Thyroid gland (tissue), 4 donors: ENCODE measurements around the gene PARVB. TPM values are rescaled to one million over a fixed set of nuclear protein-coding genes. Genes with fewer than 3 reads are reported as not detected.

Source experiments
- DNase-seq, 2 donors: peaks; one replicate each; pipeline ENCODE4 v3.0.0-alpha.2; 2019
- H3K27ac ChIP-seq, 3 donors: fragments of 200-600 bp; sonication (generic); 1 replicate in 2 of 3; 2 replicates in 1 of 3; pipeline ENCODE4 v1.5.1; 2016 to 2019; ENCODE audit warnings: mild to moderate bottlenecking in 1 of 3, moderate library complexity in 1 of 3
- H3K27me3 ChIP-seq: fragments of 200-600 bp; sonication (generic); one replicate; pipeline ENCODE4 v1.5.1; 2019
- H3K36me3 ChIP-seq, 2 donors: fragments of 200-600 bp; sonication (generic); one replicate each; pipeline ENCODE4 v1.5.1; 2016 to 2019
- H3K4me1 ChIP-seq, 2 donors: fragments of 200-600 bp; sonication (generic); one replicate each; pipeline ENCODE4 v1.5.1; 2017 to 2019
- H3K4me3 ChIP-seq, 3 donors: fragments of 200-600 bp; sonication (generic); replicated peaks in 1 of 3; 1 replicate in 2 of 3; 2 replicates in 1 of 3; pipeline ENCODE4 v1.5.1; 2016; ENCODE audit warnings: mild to moderate bottlenecking in 1 of 3
- H3K9me3 ChIP-seq: fragments of 200-600 bp; sonication (generic); one replicate; pipeline ENCODE4 v1.5.1; 2017
- POLR2A ChIP-seq, 2 donors: fragments of 450-650 bp; IDR thresholded peaks; one replicate each; pipeline ENCODE4 v1.6.1; 2017; ENCODE audit warnings: antibody characterized with exemption in 2 of 2, mild to moderate bottlenecking in 2 of 2, moderate library complexity in 1 of 2
- WGBS, 2 donors: methylation state at CpG; one replicate each; pipeline ENCODE4 v1.1.5; 2017; 5-methylcytosine and 5-hydroxymethylcytosine counted together
- intact Hi-C: fragments of 100-400 bp; cut with DNase I; formaldehyde crosslinking; loops from one replicate; pipeline ENCODE4 v1.15.1; 2023
- total RNA-seq, 4 donors: library from RNA; depleted of rRNA; stranded (reverse); fragments of >200 nt; gene quantifications; one replicate each; pipeline ENCODE4 v1.2.3, GENCODE V29; 2016
- TF ChIP-seq, protein P1 (sequence below), 6 experiments: fragments of 200-600 bp in 3 of 6; fragments of 450-650 bp in 3 of 6; sonication (generic) in 3 of 6; IDR thresholded peaks; one replicate each; pipeline ENCODE4 v1.5.1; 2016 to 2019; ENCODE audit warnings: antibody characterized with exemption in 6 of 6, mild to moderate bottlenecking in 2 of 6, inconsistent platforms in 1 of 6, moderate library complexity in 1 of 6

The PARVB gene
- total RNA-seq, 4 donors from 2014 or later, result 6.7 to 34.9 (median 11.0) TPM

DNA sequence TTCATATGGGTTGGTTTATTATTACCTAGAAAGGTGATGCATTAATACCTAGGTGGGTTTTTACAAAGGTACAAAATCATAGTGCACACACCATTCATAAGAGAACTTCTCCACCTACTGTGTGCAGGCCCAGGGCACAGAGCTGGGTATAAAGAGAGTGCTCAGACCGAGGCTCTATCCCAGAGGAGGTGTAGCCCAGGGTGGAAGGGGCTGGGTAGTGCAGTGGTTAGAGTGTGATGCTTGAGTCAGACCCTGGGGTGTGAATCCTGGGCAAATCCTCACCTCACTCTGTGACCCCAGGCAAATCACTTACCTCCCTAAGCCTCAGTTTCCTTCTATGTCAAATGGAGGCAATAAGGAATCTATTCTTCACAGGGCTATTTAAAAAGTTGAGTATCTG lies 188.8 kb downstream of the PARVB start:
- Histone ChIP-seq H3K27ac (no peak overlapping the region), H3K9me3 (no peaks in the 10 kb centered on the region), H3K4me1 (peaks cover 0 to 4% of the 10 kb centered on the region in 2 donors), H3K36me3 (no peaks in the 10 kb centered on the region), H3K4me3 (no peak overlapping the region), H3K27me3 (no peaks in the 10 kb centered on the region)
- TF ChIP-seq POLR2A (IDR thresholded peaks at IDR 0.05), result no peak
- TF ChIP-seq, protein P1, sequence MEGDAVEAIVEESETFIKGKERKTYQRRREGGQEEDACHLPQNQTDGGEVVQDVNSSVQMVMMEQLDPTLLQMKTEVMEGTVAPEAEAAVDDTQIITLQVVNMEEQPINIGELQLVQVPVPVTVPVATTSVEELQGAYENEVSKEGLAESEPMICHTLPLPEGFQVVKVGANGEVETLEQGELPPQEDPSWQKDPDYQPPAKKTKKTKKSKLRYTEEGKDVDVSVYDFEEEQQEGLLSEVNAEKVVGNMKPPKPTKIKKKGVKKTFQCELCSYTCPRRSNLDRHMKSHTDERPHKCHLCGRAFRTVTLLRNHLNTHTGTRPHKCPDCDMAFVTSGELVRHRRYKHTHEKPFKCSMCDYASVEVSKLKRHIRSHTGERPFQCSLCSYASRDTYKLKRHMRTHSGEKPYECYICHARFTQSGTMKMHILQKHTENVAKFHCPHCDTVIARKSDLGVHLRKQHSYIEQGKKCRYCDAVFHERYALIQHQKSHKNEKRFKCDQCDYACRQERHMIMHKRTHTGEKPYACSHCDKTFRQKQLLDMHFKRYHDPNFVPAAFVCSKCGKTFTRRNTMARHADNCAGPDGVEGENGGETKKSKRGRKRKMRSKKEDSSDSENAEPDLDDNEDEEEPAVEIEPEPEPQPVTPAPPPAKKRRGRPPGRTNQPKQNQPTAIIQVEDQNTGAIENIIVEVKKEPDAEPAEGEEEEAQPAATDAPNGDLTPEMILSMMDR (IDR thresholded peaks at IDR 0.05), result no peak
- WGBS, 2 donors, result 82 to 89% methylated on average over 1 of the region's 1 CpG
- intact Hi-C loops, result no loop called here
- DNase-seq, result no peak

DNA sequence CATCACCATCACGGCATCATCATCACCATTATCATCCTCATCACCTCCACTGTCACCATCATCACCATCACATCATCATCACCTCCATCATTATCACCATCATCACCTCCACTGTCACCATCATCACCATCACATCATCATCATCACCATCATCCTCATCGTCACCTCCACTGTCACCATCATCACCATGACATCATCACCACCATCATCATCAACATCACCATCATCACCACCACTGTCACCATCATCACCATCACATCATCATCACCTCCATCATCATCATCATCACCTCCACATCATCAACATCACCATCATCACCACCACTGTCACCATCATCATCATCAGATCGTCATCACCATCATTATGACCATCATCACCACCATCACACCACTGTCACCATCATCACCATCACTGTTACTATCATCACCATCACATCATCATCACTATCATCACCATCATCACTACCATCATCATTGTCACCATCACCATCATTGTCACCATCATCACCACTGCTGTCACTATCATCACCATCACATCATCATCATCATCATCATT lies 189.5 kb downstream of the PARVB start:
- H3K4me3 ChIP-seq, result no peak overlapping the region
- H3K27me3 ChIP-seq, result no peaks in the 10 kb centered on the region
- DNase-seq, result no peak
- H3K9me3 ChIP-seq, result no peaks in the 10 kb centered on the region
- H3K36me3 ChIP-seq, result no peaks in the 10 kb centered on the region
- peaks cover 0 to 4% of the 10 kb centered on the region in 2 donors for H3K4me1 ChIP-seq
- intact Hi-C loops, result no loop called here
- 91 to 93% methylated on average over 3 of the region's 3 CpGs for WGBS, 2 donors
- no peak for TF ChIP-seq POLR2A (IDR thresholded peaks at IDR 0.05)
- TF ChIP-seq, protein P1 (IDR thresholded peaks at IDR 0.05), result no peak
- no peak overlapping the region for H3K27ac ChIP-seq

DNA sequence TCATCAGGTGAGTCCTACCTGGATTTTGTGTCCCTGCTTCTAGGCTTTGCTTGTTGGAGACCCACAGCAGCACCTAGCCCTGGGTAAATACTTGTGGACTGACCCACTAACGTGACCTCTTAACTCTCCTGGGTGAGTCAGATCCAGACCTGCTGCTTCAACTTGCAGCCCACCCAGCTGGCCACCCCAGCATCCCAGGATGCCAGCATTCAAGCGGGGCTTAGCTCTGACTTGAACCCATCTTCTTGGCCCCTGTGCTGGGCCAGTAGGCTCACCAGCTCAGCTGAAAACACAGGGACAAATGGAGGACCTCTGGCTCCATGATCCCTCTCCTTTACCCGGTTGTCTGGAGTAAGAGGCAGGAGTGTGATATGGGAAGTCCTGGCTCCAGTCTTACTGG lies 190.1 kb downstream of the PARVB start:
- Histone ChIP-seq H3K27me3 (no peaks in the 10 kb centered on the region), H3K4me3 (no peak overlapping the region), H3K36me3 (no peaks in the 10 kb centered on the region), H3K27ac (no peak overlapping the region), H3K9me3 (no peaks in the 10 kb centered on the region), H3K4me1 (peaks cover 0 to 4% of the 10 kb centered on the region in 2 donors)
- intact Hi-C loops, result no loop called here
- no peak for TF ChIP-seq POLR2A (IDR thresholded peaks at IDR 0.05)
- TF ChIP-seq, protein P1 (IDR thresholded peaks at IDR 0.05), result no peak
- WGBS, 2 donors, result 85 to 89% methylated on average over 3 of the region's 3 CpGs
- DNase-seq, result no peak

DNA sequence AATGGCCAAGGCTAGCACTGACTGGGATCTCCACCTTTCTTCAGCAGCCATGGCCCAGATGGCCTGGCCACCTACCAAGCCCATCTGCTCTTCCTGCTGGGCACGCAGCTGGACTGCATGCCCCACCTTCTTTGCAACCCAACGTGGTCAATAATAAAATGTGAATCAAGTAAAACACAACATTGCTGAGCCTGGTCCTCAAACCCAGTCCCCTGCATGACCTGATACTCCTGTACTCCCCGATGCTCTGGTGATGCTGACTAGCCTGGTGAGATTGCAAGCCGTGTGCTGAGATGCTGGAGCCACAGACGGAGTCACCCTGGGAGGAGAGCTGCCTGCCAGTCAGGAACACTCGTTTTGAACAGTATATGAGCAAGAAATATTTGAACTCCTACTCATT lies 190.7 kb downstream of the PARVB start:
- intact Hi-C loops, result no loop called here
- Histone ChIP-seq H3K4me1 (peaks cover 0 to 4% of the 10 kb centered on the region in 2 donors), H3K36me3 (no peaks in the 10 kb centered on the region), H3K9me3 (no peaks in the 10 kb centered on the region), H3K27me3 (no peaks in the 10 kb centered on the region), H3K4me3 (no peak overlapping the region), H3K27ac (no peak overlapping the region)
- DNase-seq, result no peak
- no peak for TF ChIP-seq POLR2A (IDR thresholded peaks at IDR 0.05)
- TF ChIP-seq, protein P1 (IDR thresholded peaks at IDR 0.05), result no peak
- WGBS, 2 donors, result 90 to 95% methylated on average over 6 of the region's 6 CpGs

DNA sequence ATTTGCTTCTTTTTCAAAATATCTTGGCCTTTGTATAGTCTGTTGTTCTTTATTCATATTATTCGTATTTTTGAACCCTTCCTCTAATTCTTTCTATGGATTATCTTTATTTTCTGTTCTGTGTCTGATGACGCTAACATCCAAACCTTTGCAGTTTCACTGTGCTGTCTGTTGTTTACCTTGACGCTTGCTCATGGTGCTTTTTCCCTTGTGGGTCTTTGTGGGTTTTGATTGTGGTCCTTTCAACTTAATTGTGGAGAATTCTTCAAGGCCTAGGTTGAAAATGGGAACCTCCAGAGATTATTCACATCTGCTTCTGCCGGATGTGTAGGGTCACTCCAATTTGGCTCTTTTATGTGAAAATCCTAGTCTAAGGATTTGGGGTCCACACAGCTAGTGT lies 191.2 kb downstream of the PARVB start:
- no peak for DNase-seq

More for the DNA sequence above, 191.2 kb downstream of the PARVB start:
- 95 to 98% methylated on average over 4 of the region's 4 CpGs for WGBS, 2 donors
- no peaks in the 10 kb centered on the region for H3K36me3 ChIP-seq
- intact Hi-C loops, result no loop called here
- H3K27me3 ChIP-seq, result no peaks in the 10 kb centered on the region
- H3K27ac ChIP-seq, result no peak overlapping the region
- peaks cover 0 to 4% of the 10 kb centered on the region in 2 donors for H3K4me1 ChIP-seq
- TF ChIP-seq POLR2A (IDR thresholded peaks at IDR 0.05), result no peak
- TF ChIP-seq, protein P1 (IDR thresholded peaks at IDR 0.05), result no peak
- no peak overlapping the region for H3K4me3 ChIP-seq
- no peaks in the 10 kb centered on the region for H3K9me3 ChIP-seq
